ENCODE measurements around the gene VPS18.

VPS18 gene

DNA sequence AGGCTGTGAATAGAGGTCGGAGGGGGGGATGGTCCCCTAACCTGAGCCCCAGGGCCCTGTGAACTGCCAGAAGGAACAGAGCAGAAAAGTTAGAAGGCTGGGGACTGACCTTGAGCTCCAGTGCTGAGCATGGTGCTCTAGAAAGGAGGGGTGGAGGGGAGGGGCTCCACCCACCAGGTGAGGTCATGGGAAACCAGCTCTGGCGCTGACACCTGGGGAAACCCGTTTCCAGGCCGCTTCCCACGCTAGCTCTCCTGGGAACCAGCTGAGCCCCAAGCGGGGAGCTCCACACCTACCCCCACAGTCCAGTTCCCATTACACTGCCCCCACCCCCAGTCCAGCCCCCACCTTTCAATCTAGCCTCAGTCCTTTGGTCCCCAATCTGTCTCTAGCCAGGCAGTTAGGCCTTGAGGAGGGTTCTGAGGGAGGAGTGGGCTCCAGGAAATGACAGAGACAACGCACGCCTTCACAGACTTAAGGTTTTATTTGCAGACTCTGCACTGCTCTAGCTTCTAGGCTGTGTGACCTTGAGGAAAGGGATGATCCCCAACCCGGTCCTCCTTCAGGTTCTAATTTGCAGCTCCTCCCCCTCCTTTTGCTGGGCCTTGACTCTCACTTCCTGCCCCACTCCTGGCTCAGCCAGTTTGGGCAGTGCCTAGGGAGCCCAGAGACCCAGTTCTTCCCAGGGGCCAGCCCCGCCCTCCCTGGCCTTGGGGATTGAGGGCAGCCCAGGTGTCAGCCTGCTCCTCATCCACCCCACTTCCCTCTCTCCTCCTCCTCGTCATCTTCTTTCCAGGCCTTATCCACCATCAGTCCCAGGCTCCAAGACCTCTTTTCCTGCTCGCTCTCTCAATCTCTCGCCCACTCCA, 22.3 kb upstream of the VPS18 start:
- no peak for DNase-seq

DNA sequence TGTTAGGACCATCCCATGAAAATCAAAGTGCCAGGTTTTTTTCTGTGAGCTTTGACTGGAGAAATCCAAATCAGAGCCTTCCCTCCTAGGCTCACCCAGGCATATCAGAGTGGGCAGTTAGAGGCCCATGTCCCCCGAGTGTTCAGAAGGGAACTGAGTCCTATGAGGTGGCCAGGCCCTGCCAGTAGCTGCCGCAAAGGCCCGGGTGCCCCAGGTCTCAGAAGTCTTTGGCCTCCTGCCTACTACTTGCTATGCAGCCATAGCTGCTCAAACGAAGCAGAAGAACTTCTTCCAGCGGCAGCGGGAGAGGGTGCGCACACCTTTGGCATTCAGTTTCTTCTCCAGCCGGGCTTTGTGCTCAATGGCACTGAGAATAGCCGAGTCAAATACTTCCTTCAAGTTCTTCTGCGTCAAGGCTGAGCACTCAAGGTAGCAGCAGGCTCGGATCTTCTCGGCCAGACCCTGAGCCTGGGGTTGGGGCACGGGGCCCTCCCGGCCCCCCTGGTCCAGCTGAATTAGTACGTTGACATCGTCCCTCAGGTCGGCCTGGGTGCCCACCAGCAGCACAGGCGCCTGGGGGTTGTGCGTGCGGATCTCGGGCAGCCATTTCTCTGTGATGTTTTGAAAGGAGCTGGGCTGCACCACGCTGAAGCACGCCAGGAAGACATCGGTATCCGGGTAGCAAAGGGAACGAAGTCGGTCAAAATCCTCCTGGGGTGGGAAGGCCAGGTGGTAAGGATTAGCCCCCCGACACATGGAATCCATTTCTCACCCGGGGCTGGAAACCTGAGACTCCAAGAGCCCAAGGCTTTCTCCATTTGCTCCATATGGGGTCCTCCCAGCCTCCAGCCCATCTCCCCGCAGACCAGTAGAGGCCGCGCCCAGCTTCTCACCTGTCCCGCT, 21.2 kb upstream of the VPS18 start:
- no peak for DNase-seq

DNA sequence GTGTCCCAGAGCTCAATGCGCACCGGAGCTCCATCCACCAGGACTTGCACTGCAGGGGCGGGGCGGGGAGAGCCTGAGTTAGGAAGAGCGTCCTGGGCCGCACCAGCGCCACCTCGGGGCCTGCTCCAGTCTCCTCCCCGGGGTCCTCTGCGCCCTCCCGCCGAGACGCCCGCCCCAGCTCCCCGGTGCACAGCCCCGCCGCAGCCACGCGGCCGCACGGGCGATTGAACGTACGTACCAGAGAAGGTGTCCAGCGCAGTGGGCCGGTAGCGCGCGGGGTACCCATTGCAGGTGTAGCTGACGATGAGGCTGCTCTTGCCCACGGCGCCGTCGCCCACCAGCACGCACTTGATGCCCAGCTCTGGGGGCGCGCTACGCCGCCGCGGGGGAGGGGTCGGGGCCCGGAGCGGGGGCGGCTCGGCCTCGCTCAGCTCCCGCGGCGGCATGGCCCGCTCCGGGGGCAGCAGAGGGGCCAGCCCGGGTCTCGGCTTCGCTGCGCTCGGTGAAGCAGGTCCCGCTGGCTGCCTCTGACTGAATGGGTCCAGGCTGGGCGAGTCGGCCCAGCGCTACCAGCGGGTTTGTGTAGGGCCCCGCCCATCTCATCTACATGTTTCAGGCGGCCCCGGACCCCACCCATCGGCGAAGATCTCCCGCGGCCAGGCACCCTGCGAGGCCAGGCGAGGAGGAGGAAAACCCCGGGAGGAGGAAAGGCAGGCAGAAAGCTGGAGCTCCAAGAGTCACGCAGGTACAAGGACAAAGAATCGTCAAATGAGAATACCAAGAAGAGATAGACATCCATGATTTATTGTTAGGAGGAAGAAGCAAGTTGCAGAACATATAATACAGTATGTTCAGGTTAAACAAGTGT, 20.3 kb upstream of the VPS18 start, which contains the start of gene RHOV:
Gene RHOV, minus strand, starts transcription at position 541 of the 868 bp plus-strand sequence. Its CDS starts 95 bp downstream, at position 446.
- DNase-seq = peak; percentile 53

DNA sequence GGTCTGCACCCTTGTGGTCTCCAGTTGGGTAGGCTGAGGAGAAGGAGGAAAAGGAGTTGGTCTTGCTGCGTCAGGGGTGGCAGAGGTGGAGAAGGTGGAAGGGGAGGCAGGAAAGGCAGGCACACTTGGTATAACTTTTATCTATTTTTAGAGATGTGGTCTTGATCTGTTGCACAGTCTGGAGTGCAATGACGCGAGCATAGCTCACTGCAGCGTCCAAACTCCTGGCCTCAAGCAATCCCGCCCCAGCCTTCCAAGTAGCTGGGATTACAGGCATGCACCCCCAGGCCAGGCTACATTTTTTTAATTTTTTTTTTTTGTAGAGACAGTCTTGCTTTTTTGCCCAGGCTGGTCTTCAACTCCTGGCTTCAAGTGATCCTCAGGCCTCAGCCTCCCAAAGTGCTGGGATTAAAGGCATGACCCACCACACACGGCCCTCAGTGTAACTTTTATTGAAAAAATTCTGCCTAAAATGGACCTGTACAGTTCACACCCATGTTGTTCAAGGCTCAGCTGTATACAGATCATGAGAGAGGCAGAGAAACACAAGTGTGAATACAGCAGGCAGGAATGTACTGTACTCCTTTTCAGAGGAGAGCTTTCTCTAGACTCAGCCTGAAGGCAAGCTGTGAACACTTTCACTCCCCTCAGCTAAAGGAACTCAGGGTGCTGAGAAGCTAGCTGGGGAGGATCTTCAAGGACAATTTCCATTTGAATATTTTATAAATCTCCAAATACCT, 18.1 kb upstream of the VPS18 start:
- DNase-seq = no peak

DNA sequence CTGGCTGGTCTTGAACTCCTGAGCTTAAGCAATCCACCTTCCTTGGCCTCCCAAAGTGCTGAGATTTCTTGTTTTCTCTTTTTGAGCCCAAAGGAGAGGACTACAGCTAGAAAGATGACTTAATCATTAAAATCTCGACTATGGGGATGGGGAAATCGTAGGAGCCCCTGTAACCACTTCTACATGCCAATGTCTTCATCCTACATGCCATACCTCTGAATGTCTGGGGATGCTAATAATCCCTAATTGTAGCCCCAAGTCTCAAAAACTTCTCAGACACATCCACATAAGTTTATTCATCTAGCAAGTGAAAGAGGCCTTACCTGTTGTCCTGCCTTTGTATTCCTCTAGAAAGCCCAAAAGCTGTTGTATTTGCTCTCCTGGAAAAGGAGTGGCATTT, 16.6 kb upstream of the VPS18 start:
- DNase-seq = no peak

DNA sequence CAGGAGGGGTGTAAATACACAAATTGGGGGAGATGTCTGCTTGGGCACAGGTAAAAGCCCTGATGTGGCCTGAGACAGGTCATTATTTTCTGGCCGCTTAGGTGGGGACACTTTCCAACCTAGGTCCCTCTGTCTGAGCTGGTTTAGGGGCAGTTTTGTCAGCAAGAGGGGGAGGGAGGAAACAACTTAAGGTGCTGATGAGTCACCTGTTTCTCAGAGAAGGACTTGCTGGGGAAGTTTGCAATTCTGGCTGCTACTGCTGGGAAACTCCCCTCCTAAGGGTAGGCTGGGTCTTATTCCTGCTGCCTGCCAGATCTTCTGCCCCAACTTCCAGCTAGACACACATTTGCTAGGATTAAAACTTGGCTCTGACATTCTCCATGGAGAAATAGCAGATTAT, 15.5 kb upstream of the VPS18 start:
- no peak for DNase-seq

DNA sequence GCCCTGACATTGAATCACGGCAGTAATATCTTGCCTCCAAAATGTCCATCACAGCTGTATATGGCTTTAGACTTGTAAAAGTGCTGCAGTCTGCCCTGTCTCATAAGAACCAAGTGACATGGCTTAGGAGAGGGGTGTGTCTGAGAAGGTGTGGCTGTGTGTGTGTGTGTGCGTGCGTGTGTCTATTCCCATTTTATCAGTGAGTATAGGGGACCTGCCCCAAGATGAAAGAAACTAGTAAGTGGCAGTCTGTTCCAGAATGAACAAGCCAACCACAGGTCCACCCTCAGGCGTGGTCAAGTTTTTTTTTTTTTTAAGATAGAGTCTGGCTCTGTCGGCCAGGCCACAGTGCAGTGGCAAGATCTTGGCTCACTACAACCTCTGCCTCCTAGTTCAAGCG, 14.6 kb upstream of the VPS18 start:
- no peak for DNase-seq

DNA sequence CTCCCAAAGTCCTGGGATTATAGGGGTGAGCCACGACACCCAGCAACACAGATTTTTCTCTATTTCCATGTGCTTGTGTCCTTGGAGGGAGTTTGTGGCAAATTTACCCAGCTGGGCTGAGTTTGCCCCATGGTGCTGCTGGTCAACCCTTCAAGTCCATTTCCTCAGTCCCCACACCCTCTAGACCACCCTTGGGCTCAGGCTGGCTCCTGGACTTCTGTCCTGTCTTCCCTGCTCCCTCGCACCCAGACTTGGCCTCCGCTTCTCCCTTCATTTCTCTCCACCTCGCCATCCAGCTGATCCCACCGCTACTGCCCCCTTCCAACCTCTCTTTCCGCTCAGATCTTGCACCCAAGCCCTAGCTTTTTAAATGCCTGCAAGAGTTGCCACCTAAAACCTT, 12.9 kb upstream of the VPS18 start:
- no peak for DNase-seq

DNA sequence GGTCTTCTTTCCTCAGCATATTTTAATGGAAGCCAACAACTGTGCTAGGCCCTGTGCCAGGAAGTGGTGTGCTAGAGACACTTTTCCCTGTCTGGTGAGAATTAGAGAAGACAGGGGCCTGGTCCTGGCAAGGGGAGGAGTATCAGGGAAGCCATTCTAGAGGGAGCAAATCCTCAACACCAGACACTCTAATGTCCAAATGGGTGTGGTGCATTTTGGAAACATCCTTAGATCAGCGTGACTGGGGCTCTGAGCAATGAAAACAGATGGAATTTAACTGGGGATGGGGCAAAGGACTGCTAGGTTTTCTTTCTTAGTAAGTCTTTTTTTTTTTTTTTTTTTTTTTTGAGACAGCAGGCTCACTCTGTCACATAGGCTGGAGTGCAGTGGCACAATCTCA, 7.7 kb upstream of the VPS18 start:
- DNase-seq = no peak

DNA sequence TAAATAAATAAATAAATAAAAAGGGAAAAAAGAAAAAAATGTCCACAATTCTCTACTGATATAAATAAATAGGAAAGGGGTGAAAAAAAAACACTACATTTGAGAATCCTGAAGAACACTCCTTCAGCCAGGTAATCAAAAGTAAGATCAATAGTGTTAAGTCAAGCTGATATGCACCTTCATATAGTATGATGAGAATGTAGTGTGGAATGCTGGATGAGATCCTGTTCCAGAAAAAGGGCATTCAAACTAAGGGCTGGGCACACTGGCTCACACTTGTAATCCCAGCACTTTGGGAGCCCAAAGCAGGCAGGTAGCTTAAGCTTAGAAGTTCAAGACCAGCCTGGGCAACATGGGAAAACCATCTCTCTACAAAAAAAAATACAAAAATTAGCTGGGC, 5.1 kb upstream of the VPS18 start:
- no peak for DNase-seq

DNA sequence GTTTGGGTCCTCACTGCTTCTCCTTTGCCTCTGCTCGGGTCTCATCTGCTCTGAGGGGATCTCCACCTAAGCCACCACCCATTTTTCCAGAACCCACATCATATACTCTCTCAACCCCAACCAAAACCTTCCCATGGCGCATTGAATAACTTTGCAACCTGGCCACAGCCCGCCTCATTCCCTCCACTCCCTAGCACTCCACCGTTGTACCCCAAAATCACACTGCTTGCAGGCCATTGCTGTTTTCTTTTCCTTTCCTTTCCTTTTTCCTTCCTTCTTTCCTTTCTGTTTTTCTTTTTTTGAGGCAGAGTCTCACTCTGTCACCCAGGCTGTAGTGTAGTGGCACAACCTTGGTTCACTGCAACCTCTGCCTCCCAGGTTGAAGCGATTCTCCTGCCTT, 3.1 kb upstream of the VPS18 start:
- DNase-seq = no peak

DNA sequence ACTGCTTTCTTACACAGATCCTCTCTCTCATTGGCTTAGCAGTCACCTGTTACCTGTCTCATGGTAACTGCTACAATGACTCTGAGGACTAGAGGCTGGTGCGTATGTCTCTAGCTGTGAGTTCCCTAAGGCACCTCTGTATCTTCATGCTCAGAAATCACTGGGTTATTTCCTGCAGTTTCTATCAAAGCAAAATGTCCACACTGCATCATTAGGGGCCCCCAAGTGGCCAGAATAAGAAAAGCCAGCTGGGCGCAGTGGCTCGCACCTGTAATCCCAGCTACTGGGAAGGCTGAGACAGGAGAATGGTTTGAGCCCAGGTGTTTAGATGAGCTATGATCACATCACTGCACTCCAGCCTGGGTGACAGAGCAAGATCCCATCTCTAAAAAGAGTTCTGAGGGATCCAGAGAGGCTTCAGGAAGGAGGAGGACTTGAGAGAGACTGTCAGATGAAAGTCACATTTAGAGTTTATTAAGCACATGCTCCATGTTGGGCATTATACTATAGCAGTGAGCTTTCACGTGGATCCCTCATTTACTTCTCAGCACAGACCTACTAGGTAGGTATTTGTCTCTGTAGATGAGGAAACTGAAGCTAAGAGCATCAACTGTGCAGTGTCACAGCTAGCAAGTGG, 2.3 kb upstream of the VPS18 start:
- DNase-seq = peak; percentile 40

DNA sequence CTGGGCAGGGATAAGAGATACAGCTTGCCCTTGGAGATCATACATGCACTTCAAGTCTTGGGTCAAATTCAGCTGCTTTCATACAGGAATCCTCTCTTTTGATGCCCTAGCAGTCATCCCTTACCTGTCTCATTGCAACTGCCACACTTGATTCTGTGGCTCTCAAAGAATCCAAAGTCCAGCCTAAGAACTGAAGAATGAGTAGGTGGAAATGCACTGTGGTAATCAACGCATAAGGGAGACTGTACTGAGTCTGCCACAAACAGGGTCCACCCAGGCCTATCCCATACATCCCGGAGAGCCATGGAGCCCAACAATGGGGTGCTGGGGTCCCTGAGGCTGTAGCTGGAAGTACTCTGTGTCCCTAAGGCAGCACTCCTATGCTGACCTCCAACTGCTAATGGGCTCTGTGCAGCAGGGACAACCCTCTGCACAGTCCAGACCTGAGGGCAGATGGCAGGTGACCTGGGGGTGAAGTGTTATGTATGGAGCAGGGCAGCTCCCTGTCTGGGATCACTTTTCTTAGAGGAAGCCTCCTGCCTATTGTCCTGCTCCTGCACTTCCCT, 1.7 kb upstream of the VPS18 start:
- no peak for DNase-seq

DNA sequence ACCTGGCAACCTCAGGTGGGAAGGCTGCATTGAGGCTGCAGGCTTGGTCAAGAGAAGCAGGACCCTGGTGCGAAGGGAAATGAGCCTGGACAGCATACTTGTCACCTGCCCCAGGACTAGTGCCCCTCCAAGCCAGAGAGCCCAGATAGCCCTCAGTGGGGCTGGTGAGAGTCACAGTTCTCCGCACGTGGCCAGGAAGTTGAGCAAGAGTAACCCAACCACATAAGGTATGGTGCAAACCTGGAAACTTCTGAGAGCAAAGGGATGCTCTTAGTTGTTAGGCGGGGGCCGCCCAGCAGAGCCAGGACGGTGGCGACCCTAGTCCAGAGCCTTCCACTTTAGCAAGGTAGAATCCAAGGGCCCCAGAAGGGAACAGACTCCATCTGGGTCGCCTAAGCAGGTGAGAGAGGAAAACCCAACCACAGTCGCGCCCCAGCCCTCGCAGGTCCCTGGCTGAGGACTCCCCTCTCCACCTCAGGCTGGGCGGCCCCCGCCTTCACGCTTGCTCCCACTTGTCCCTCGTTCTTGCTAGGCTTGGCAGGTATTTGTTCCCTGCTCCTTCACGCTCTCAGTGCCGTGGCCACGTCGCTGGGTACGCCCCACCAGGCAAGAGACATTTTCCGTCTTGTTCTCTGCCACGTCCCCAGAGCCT, 1.1 kb upstream of the VPS18 start:
- no peak for DNase-seq

DNA sequence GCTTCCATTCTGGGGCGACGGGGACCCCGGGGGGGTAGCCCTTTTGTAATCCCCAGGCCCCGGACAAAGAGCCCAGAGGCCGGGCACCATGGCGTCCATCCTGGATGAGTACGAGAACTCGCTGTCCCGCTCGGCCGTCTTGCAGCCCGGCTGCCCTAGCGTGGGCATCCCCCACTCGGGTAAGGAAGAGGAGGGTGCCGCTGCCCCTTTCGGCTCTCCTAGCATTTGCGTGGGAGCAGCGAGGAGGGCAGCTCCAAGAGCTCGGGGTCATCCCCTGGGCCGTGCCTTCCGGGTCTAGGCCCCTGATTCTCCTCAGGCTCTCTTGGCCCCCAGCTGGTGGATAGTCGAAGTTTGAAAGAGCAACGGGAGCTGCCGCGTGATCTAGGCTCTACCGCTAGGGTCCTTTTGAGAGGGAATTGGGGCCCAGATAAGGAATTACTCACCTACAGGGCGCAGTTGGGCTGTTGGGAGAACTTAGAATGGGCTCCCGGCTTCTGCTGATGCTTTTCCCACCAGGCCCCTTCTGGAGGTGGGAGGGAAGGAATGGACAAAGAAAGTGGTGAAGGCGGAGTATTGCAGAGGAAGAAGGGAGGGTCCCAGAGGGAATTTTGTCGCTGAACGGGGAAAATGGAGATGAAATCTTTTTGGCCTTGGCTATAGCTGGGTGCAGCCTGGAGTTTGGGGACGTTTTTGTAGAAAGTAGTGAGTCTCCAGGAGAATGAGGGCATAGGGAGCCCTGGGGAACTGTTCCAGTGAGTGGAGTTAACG, 615 bp downstream of the VPS18 start:
- peak; percentile 80 for DNase-seq

DNA sequence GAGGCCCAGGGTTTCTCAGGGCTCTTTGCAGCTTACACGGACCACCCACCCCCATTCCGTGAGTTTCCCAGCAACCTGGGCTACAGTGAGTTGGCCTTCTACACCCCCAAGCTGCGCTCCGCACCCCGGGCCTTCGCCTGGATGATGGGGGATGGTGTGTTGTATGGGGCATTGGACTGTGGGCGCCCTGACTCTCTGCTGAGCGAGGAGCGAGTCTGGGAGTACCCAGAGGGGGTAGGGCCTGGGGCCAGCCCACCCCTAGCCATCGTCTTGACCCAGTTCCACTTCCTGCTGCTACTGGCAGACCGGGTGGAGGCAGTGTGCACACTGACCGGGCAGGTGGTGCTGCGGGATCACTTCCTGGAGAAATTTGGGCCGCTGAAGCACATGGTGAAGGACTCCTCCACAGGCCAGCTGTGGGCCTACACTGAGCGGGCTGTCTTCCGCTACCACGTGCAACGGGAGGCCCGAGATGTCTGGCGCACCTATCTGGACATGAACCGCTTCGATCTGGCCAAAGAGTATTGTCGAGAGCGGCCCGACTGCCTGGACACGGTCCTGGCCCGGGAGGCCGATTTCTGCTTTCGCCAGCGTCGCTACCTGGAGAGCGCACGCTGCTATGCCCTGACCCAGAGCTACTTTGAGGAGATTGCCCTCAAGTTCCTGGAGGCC, 5.4 kb downstream of the VPS18 start:
- no peak for DNase-seq

DNA sequence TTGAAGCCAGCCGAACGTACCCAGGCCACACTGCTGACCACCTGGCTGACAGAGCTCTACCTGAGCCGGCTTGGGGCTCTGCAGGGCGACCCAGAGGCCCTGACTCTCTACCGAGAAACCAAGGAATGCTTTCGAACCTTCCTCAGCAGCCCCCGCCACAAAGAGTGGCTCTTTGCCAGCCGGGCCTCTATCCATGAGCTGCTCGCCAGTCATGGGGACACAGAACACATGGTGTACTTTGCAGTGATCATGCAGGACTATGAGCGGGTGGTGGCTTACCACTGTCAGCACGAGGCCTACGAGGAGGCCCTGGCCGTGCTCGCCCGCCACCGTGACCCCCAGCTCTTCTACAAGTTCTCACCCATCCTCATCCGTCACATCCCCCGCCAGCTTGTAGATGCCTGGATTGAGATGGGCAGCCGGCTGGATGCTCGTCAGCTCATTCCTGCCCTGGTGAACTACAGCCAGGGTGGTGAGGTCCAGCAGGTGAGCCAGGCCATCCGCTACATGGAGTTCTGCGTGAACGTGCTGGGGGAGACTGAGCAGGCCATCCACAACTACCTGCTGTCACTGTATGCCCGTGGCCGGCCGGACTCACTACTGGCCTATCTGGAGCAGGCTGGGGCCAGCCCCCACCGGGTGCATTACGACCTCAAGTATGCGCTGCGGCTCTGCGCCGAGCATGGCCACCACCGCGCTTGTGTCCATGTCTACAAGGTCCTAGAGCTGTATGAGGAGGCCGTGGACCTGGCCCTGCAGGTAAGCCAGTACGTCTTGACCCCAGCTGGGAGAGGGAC, 6.2 kb downstream of the VPS18 start:
- DNase-seq = no peak

DNA sequence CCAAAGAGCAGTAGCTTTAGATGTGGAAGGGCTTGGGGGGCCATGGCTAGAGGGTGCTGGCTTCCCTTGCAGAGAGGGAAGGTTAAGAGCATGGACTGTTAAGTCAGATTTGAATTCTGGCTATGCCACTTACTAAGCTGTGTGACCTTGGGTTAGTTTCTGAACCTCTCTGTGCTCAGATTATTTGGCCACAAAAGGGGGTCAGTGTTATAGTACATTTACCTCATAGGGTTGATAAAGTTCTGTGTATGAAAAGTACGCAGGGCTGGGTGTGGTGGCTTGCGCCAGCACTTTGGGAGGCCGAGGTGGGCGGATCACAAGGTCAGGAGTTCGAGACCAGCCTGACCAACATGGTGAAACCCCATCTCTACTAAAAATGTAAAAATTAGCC, 6.8 kb downstream of the VPS18 start:
- no peak for DNase-seq
